AG10803 (cell line): ENCODE measurements around the gene DOCK3.

ENCODE experiments used
- DNase-seq: peaks from one replicate; pipeline ENCODE4 v3.0.0; 2010; ENCODE audit warnings: low read depth
- H3K4me3 ChIP-seq: 2 replicates; pipeline ENCODE4 v1.5.1; 2011; ENCODE audit warnings: mild to moderate bottlenecking, low read length, control low read depth
- CTCF ChIP-seq: conservative IDR thresholded peaks from 2 replicates; pipeline ENCODE4 v1.5.1; 2011; ENCODE audit warnings: mild to moderate bottlenecking, low read length, control low read depth, inconsistent platforms

DOCK3 gene

DNA sequence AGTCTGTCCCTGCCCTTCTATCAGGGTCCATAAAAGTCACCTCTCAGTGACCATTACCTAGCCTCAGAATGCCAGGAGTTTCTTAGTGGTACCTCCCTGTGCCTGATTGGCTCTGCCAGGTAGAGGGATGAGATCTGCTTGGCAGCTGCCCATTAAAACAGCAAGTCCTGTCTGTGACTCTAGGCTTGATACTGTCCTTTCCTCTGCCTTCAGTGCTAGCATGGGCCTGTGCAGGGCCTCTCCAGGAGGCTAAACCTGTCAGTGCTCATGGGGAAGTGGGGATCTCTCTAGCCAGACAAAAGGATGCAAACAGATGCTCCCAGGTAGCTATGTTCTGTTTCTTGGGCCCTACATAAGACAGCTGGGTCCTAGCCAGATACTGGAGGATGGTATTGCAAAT is 700.4 kb downstream of the DOCK3 start:
- DNase-seq, result no peak
- no peak for TF ChIP-seq CTCF
- H3K4me3 ChIP-seq, result no peak overlapping the region

GRCh38 chr3:51375571-51375970 is 700.8 kb downstream of the DOCK3 start:
- H3K4me3 ChIP-seq, result no peak overlapping the region
- no peak for DNase-seq
- TF ChIP-seq CTCF, result no peak

GRCh38 chr3:51378065-51378464 is 703.3 kb downstream of the DOCK3 start:
- DNase-seq, result no peak
- TF ChIP-seq CTCF, result no peak
- no peak overlapping the region for H3K4me3 ChIP-seq

GRCh38 chr3:51378726-51379125 is 704.0 kb downstream of the DOCK3 start:
- no peak for TF ChIP-seq CTCF
- H3K4me3 ChIP-seq, result no peak overlapping the region
- no peak for DNase-seq

- TF ChIP-seq CTCF, result no peak
- no peak for DNase-seq
- H3K4me3 ChIP-seq, result no peak overlapping the region
These were observed 704.6 kb downstream of the DOCK3 start for GRCh38 chr3:51379301-51379700.

GRCh38 chr3:51379746-51380455 is 705.2 kb downstream of the DOCK3 start:
- DNase-seq, result no peak
- no peak overlapping the region for H3K4me3 ChIP-seq
- no peak for TF ChIP-seq CTCF

DNA sequence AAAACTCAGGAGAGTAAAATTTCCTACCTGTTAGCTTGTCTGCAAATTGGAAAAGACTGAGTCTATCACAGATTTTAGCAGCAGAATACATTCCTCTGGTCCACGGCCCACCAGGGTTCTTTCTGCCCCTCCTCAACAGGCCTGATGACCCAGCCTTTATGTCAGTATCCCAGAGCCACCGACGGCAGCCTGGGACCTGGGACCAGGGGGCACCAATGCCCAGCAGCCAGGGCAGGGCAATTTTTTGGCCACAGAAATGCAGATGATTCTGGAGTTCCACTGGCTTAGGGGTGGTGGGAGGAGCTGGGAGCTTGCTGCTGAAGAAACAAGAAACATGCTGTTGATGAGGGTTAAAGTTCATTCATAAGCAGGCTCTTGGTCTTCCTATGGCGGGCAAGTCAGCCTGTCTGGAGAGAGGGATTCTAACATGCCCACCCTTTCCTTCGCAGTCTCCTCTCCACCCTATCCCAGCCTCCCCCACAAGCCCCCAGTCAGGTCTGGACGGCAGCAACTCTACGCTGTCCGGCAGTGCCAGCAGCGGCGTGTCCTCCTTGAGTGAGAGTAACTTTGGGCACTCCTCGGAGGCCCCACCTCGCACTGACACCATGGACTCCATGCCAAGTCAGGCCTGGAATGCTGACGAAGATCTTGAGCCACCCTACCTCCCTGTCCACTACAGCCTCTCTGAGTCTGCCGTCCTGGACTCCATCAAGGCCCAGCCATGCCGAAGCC is 706.0 kb downstream of the DOCK3 start:
- no peak for TF ChIP-seq CTCF
- no peak for DNase-seq
- no peak overlapping the region for H3K4me3 ChIP-seq
